ENCODE results near the gene WDR7.

DNA sequence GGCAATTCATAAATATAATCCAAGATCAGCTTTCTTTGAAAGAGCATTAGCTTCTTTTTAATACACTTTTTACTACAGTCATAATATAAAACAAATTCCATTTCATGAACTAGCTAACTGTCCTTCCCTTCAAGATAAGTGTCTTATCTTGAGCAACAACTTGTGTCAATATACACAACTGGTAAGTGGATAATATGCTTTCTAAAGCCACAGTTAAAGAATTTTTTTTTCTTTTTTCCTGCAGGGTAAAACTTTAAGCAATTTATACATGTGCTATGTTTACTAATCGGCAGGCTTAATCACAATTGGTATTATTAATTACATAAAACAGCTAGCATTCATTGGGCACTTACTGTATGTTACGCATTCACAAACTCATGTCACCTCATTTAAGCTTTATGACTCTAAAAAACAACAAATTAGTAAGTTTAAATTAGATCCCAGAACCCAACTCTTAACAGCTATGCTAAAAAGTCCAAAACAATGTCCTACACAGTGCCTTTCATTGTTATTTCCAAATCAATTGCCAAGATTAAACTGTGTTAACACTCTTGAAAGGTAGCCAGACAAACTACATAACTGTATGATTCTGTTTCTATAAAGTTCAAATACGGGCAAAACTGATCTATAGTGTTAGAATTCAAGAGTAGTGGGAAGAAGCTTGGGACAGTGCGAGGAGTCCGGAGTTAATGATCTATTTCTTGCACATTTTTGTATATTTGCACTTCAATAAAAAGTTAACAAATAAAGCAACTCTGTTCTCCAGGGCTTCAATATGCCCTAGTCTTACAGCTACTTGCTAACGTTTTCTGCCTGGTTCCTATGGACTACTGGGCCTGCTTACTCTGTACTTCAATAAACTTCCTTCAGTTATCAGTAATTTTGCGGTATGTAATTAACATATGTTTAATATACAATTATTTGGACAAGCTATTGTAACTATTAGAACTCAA is 18.8 kb upstream of the WDR7 start:
- TF ChIP-seq, protein P1, sequence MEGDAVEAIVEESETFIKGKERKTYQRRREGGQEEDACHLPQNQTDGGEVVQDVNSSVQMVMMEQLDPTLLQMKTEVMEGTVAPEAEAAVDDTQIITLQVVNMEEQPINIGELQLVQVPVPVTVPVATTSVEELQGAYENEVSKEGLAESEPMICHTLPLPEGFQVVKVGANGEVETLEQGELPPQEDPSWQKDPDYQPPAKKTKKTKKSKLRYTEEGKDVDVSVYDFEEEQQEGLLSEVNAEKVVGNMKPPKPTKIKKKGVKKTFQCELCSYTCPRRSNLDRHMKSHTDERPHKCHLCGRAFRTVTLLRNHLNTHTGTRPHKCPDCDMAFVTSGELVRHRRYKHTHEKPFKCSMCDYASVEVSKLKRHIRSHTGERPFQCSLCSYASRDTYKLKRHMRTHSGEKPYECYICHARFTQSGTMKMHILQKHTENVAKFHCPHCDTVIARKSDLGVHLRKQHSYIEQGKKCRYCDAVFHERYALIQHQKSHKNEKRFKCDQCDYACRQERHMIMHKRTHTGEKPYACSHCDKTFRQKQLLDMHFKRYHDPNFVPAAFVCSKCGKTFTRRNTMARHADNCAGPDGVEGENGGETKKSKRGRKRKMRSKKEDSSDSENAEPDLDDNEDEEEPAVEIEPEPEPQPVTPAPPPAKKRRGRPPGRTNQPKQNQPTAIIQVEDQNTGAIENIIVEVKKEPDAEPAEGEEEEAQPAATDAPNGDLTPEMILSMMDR (IDR thresholded peaks at IDR 0.05), result no peak
- TF ChIP-seq POLR2AphosphoS5 (IDR thresholded peaks at IDR 0.05), result no peak
